Parathyroid adenoma (tissue), 2 donors: Measurements from ENCODE around the gene C1orf35.

Experiments used
- H2AFZ ChIP-seq: fragments of 300-600 bp; sonication (generic); one replicate; pipeline ENCODE4 v1.7.0; 2017; ENCODE audit warnings: antibody characterized with exemption, mild to moderate bottlenecking
- H3K27ac ChIP-seq: fragments of 300-600 bp; sonication (generic); one replicate; pipeline ENCODE4 v1.7.0; 2017
- H3K27me3 ChIP-seq: fragments of 300-600 bp; sonication (generic); one replicate; pipeline ENCODE4 v1.7.0; 2017; ENCODE audit warnings: low read length; ENCODE audit not compliant: control insufficient read depth, insufficient read depth
- H3K36me3 ChIP-seq: fragments of 300-600 bp; sonication (generic); one replicate; pipeline ENCODE4 v1.7.0; 2017; ENCODE audit warnings: low read length; ENCODE audit not compliant: control insufficient read depth, insufficient read depth
- H3K4me1 ChIP-seq: fragments of 300-600 bp; sonication (generic); one replicate; pipeline ENCODE4 v1.7.0; 2017; ENCODE audit warnings: control low read depth
- H3K4me2 ChIP-seq: fragments of 300-600 bp; sonication (generic); one replicate; pipeline ENCODE4 v1.7.0; 2017; ENCODE audit warnings: low read length
- H3K4me3 ChIP-seq: fragments of 300-600 bp; sonication (generic); one replicate; pipeline ENCODE4 v1.7.0; 2017; ENCODE audit warnings: low read depth, low read length
- H3K79me2 ChIP-seq: fragments of 300-600 bp; sonication (generic); one replicate; pipeline ENCODE4 v1.7.0; 2017; ENCODE audit warnings: control low read depth
- H3K9ac ChIP-seq: fragments of 300-600 bp; sonication (generic); one replicate; pipeline ENCODE4 v1.7.0; 2017; ENCODE audit warnings: mild to moderate bottlenecking
- H3K9me3 ChIP-seq: fragments of 300-600 bp; sonication (generic); one replicate; pipeline ENCODE4 v1.7.0; 2017; ENCODE audit warnings: low read length; ENCODE audit not compliant: control insufficient read depth
- CTCF ChIP-seq: fragments of 300-600 bp; sonication (generic); IDR thresholded peaks from one replicate; pipeline ENCODE4 v1.7.0; 2017; ENCODE audit warnings: antibody characterized with exemption, mild to moderate bottlenecking
- donor health status: primary hyperparathyroidism.

Gene C1orf35

GRCh38 chr1:228108742-228109072, 5.6 kb upstream of the C1orf35 start:
- no peak overlapping the region for H3K9ac ChIP-seq
- H3K4me1 ChIP-seq = peaks cover 6% of the 10 kb centered on the region
- no peaks in the 10 kb centered on the region for H3K36me3 ChIP-seq
- no peaks in the 10 kb centered on the region for H3K79me2 ChIP-seq
- no peaks in the 10 kb centered on the region for H3K9me3 ChIP-seq
- H3K27ac ChIP-seq = peak overlapping the region; percentile 94
- H3K4me3 ChIP-seq = peak overlapping the region; percentile 91
- no peaks in the 10 kb centered on the region for H3K27me3 ChIP-seq
- peak overlapping the region; percentile 96 for H2AFZ ChIP-seq
- peak overlapping the region; percentile 98 for H3K4me2 ChIP-seq
- no peak for TF ChIP-seq CTCF

- Histone ChIP-seq H3K27ac (no peak overlapping the region), H3K9me3 (no peaks in the 10 kb centered on the region), H3K27me3 (no peaks in the 10 kb centered on the region), H2AFZ (no peak overlapping the region), H3K36me3 (no peaks in the 10 kb centered on the region), H3K4me2 (peak overlapping the region; percentile 98), H3K9ac (no peak overlapping the region), H3K4me3 (peak overlapping the region; percentile 91), H3K4me1 (peaks cover 6% of the 10 kb centered on the region), H3K79me2 (no peaks in the 10 kb centered on the region)
- TF ChIP-seq CTCF = no peak
These were observed 5.0 kb upstream of the C1orf35 start for GRCh38 chr1:228108055-228108690.

GRCh38 chr1:228107636-228108035, 4.5 kb upstream of the C1orf35 start:
- H3K36me3 ChIP-seq = no peaks in the 10 kb centered on the region
- no peak overlapping the region for H3K27ac ChIP-seq
- no peak overlapping the region for H2AFZ ChIP-seq
- no peak overlapping the region for H3K4me2 ChIP-seq
- H3K4me3 ChIP-seq = no peak overlapping the region
- no peaks in the 10 kb centered on the region for H3K27me3 ChIP-seq
- no peaks in the 10 kb centered on the region for H3K9me3 ChIP-seq
- TF ChIP-seq CTCF = no peak
- H3K79me2 ChIP-seq = no peaks in the 10 kb centered on the region
- H3K9ac ChIP-seq = no peak overlapping the region
- H3K4me1 ChIP-seq = peaks cover 6% of the 10 kb centered on the region

- Histone ChIP-seq H3K9ac (no peak overlapping the region), H3K36me3 (no peaks in the 10 kb centered on the region), H3K4me1 (peaks cover 6% of the 10 kb centered on the region), H3K27me3 (no peaks in the 10 kb centered on the region), H2AFZ (no peak overlapping the region), H3K79me2 (no peaks in the 10 kb centered on the region), H3K9me3 (no peaks in the 10 kb centered on the region), H3K4me2 (no peak overlapping the region), H3K4me3 (no peak overlapping the region), H3K27ac (no peak overlapping the region)
- no peak for TF ChIP-seq CTCF
These were observed 3.6 kb upstream of the C1orf35 start for GRCh38 chr1:228106800-228107054.

- peaks cover 6% of the 10 kb centered on the region for H3K4me1 ChIP-seq
- H3K36me3 ChIP-seq = no peaks in the 10 kb centered on the region
- no peak overlapping the region for H3K4me3 ChIP-seq
- no peaks in the 10 kb centered on the region for H3K27me3 ChIP-seq
- H3K79me2 ChIP-seq = no peaks in the 10 kb centered on the region
- no peak overlapping the region for H3K4me2 ChIP-seq
- H2AFZ ChIP-seq = no peak overlapping the region
- no peaks in the 10 kb centered on the region for H3K9me3 ChIP-seq
- no peak overlapping the region for H3K27ac ChIP-seq
- no peak for TF ChIP-seq CTCF
- H3K9ac ChIP-seq = no peak overlapping the region
These were observed 3.1 kb upstream of the C1orf35 start for GRCh38 chr1:228105996-228106799.
